Middle frontal gyrus (tissue), 1 donor: ENCODE data around the gene AFF2.
"Not testable (repeated sequence)": the region's sequence is repeated elsewhere in the genome, so short reads cannot be mapped to it uniquely, and the experiment has no call there.

Source experiments
- DNase-seq: peaks from one replicate; pipeline ENCODE4 v3.0.0-alpha.2; 2015; ENCODE audit warnings: low spot score; ENCODE audit errors: extremely low spot score

AFF2 gene

GRCh38 chrX:148836741-148837140 lies 336.3 kb downstream of the AFF2 start:
- no peak for DNase-seq

DNA sequence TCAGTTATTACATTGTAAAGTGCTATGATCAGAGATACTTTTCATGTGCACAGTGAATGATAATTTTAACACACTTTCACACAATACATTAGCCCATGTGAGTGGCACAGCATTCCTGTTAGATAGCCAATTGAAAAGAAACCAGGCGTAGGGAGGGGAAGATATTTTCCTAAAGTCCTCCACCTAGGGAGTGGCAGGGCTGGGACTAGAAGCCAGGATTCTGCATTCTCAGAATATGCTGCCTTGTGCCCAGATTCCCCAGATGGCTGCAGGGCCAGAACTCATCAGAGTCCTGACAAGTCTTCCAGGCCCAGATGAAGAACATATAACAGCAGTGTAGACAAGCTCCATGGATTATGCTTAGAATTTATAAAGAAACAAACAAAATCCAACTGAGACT lies 350.2 kb downstream of the AFF2 start:
- DNase-seq = no peak

DNA sequence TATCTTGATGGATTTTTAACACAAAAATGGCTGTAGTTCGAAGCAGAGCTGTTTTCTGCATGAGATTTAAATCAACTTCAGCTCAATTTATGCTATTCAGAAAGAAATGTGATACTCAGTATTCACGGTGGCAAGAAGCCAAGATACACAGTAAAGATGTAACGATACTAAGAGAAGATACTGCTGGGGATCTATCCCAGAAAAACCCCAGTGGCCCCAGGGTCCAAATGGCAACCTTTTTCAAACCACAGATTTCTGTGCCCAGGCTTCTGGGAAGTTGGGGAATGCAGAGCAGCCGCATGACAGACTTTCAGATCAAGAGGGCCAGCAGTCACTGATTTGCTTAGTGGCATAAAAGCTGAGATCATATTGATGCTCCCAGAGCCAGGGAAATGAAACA lies 353.9 kb downstream of the AFF2 start:
- no peak for DNase-seq

- no peak for DNase-seq
Observed at GRCh38 chrX:148856505-148856904, 356.1 kb downstream of the AFF2 start.

GRCh38 chrX:148865277-148866210 lies 365.1 kb downstream of the AFF2 start:
- DNase-seq = no peak

DNA sequence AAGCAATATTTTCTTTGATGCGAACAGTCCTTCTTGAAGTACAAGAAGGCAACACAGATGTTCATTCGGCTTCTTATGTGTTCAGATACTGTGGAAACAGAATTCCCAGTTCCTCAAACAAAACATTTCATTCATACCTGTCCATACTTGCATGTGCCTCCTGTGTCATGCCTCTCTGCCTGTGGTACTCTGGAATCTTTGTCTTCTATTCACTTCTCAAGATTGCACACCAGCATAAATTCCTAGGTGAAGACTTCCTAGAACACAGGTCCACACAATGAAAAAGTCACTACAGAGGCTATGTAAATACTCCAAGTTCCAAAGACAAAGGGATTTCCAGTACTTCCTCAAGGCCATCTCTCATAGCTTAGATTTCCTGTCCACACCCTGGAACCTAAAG lies 367.2 kb downstream of the AFF2 start:
- no peak for DNase-seq

DNA sequence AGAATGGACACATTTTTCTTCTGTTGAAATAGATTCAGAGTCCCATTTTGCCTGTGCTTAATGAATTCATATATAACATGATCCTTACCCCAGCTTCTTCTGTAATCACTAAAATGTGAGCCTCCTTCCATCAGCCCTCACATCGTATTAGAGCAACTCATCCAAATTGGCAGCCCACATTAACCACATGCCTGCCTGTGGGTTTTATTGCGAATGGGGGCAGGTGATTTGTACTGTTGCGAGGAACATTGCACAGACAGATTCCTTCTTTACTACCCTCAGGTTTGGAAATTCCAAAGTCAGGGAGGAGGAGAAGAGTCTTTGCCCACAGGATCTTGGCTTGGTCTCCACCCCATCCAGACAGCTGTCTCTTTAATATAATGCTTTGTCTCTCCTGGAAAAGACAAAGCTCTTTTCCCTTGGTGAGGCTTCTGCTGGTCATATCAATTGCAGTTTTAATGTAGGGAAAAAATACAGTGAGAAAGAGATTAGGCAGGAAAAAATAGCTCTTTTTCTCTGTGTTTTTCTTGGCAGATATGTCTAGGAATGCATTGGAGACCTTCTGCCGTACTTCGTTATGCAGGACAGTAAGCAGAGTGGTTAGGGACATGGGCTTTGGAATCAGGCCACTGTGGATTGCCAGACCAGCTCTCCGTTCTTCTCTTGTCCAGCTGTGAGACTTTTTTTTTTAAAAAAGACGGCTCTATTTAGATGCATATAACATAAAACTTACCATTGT lies 371.2 kb downstream of the AFF2 start:
- DNase-seq = no peak

GRCh38 chrX:148872161-148872535 lies 371.7 kb downstream of the AFF2 start:
- DNase-seq = no peak

DNA sequence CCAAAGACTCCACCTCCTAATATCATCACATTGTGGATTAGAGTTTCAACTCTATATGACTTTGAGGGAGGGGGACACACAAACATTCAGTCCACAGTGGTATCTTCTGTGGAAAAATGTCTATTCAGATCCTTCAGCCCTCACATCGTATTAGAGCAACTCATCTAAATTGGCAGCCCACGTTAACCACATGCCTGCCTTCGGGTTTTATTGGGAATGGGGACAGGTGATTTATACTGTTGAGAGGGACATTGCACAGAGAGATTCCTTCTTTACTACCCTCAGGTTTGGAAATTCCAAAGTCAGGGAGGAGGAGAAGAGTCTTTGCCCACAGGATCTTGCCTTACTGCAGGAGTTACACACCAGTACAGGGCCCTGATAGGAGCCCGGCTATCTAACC lies 372.5 kb downstream of the AFF2 start:
- no peak for DNase-seq

DNA sequence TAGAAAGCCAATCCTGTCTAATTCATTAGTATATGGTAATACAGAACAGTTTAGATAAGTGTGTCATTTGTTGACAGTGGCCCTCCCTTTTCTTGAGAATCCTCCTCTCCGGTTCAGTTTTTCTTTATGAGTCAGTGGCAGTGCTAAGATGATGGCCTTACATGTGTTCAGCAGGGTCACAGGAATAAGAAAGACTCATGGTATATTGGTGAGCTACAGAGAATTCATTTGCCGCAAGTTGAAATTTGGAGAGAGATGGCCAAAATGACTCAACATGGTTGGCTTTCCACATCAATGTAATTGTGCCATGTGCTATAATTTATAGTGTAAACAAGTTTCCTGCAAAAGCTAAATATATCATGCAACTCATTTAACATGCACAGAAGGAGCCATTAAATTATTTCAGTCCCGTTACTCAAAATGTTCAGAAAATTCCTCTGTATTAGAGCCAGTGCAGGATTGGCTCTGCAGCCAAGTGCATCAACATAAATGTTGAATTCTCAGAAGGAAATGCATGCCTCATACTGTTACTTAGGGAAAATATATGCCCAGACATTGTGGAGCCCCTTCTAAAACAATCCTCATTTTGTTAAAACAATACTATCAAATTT lies 374.3 kb downstream of the AFF2 start:
- no peak for DNase-seq

DNA sequence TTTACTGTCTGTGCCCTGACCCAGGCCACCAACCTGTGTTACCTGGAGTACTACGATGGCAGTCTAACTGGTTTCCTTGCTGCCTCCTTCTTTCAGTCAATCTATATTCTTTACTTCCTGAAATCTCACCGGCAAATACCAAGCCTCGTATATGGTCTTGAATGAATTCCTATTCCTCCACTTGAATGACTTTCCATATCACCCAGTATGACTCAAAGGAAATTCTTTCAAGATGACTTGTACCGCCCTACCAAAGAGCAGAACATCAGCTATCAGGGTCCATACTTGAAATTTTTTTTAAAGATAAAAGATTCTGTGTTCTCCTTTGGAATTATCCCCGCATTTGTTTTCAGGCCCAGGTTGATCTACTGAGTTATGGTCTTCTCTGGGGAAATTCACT lies 378.0 kb downstream of the AFF2 start:
- no peak for DNase-seq

DNA sequence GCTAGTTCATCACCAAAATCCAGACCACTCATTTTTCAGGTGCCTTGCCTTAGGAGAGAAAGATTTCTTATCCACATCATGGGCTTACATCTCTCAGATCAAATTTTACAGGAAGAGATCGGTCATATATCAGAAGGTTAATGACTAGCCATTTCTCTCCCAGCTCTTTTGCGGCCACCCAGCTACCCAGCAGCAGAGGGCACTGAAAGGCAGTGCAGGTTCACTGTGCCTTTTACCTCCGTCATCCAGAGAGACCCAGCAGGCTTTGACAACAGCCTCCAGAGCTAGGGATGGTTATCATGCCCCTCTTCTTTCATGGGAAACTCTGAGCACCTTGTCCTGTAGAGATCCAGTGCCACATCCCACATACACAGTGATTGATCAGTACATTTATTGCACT lies 384.8 kb downstream of the AFF2 start:
- DNase-seq = no peak

- DNase-seq = no peak
Observed at GRCh38 chrX:148893395-148893794, 393.0 kb downstream of the AFF2 start.

GRCh38 chrX:148902581-148902980 lies 402.2 kb downstream of the AFF2 start:
- DNase-seq = no peak

- no peak for DNase-seq
Observed at GRCh38 chrX:148903176-148903575, 402.8 kb downstream of the AFF2 start.

DNA sequence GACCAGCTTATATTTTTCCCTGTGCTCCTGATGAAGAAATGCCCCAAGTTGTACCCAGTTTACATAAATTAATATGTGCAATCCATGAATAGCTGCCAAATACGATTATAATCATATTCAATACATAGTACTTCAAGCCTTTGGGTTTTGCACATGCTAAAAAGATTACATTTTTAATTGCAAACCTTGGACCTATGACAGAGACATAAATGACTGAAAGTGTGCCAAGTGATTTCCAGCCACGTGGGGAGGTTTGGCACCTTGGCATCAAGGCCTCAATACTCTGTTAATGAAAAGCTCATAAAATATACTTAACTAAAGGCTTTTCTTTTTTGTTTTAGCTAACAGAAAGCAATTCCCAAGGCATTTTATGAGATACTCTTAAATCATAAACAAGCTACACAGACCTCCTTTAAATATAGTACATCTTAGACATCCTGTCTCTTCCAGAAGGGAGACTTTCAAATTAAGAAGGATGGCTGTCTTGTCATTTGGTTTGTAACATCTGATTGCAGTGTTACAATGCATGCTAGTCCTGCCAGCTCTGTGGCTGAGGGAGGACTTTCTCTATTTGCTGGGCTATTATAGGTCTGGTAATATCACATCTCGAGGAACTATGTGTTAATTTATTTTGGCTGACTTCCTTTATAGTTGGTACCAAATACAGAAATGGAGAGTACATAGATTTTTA lies 404.1 kb downstream of the AFF2 start:
- DNase-seq = no peak

DNA sequence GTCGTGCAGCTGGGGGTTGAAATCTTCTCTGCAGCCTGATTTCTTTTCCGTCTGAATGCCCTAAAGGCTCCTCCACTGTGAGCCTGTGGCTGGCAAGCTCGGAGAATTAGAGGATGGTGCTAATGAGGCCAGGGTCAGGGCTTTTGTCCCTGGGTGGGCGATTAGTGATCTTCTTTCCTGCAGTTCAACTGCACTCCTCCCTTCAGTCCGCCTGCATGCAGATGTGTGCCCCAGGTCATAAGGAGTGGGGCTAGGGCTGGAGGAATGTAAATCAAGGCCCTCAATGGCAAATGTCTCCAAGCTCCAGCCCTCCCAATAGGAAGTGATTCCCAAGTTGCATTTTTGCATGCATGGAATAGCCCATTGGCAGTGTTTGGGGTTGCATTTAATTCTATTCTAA lies 405.0 kb downstream of the AFF2 start:
- no peak for DNase-seq

GRCh38 chrX:148906628-148907027 lies 406.2 kb downstream of the AFF2 start:
- DNase-seq = not testable (repeated sequence)

DNA sequence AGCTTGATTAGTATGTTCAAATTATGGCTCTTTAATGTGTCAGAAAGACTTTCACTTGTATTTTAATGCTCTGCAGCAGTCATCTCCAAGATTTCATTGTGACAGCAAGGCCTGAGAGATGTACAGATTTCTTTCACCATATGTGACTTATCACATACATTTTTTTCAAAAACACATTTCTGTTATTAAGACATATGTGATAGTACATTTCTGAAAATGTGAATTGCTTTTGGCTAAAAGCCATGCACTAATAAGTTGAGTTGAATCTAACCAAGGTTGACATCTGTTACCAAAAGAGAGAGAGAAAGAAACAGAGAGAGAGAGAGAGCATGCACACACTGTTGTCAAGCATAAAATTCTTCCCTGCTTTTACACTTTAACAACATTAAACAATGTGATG lies 409.3 kb downstream of the AFF2 start:
- no peak for DNase-seq

- no peak for DNase-seq
Observed at GRCh38 chrX:148913971-148914370, 413.6 kb downstream of the AFF2 start.

DNA sequence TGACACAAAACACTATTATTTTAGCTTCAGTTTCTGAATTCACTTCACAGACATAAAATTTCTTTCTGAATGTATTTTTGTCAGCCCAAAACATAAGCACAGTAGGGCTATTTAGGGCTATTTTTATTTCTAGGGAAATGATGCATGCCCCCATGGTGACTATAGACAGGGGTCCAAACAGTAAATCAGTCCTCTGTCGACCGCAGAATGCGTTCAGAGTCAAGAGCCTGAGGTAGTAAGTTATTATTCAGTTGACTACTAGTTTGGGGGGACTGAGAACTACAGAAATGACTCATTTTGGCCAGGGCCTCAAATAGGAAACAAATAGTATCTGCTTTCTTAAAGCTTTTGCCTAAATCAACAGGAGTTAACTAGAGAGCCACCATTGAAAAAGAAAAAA lies 414.4 kb downstream of the AFF2 start:
- DNase-seq = no peak

GRCh38 chrX:148915474-148915873 lies 415.1 kb downstream of the AFF2 start:
- no peak for DNase-seq
